ENCODE data around the gene APOL6.

Gene APOL6

GRCh38 chr22:35609761-35610160 is 38.5 kb upstream of the APOL6 start:
- Mint-ChIP-seq H3K9me3 (no peaks in the 10 kb centered on the region), H3K4me3 (no peak overlapping the region), H3K27ac (no peak overlapping the region), H3K36me3 (ENCODE audit: low read depth) (no peaks in the 10 kb centered on the region), H3K4me1 (peaks cover 26% of the 10 kb centered on the region), H3K27me3 (ENCODE audit: low read depth, poor library complexity) (peaks cover 18% of the 10 kb centered on the region)
- TF ChIP-seq, protein P1, sequence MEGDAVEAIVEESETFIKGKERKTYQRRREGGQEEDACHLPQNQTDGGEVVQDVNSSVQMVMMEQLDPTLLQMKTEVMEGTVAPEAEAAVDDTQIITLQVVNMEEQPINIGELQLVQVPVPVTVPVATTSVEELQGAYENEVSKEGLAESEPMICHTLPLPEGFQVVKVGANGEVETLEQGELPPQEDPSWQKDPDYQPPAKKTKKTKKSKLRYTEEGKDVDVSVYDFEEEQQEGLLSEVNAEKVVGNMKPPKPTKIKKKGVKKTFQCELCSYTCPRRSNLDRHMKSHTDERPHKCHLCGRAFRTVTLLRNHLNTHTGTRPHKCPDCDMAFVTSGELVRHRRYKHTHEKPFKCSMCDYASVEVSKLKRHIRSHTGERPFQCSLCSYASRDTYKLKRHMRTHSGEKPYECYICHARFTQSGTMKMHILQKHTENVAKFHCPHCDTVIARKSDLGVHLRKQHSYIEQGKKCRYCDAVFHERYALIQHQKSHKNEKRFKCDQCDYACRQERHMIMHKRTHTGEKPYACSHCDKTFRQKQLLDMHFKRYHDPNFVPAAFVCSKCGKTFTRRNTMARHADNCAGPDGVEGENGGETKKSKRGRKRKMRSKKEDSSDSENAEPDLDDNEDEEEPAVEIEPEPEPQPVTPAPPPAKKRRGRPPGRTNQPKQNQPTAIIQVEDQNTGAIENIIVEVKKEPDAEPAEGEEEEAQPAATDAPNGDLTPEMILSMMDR (IDR thresholded peaks at IDR 0.05): no peak
- no peak for DNase-seq

DNA sequence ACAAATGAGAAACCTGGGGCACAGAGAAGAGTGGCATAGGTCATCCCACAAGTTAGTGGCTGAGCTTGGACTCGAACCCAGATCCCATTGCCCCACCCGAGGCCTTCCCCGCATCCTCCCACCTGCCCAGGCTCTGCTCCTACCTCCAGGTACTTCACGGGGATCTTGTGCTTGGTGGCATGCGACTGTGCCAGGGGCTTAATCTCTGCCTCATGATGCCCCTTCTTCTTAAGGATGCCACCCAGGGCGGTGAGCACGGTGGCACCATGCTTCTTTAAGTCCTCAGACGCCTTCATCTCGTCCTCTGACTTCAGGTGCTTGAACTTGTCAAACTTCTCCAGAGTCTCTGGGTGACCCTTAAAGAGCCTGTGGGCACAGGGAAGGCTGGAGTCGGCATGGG is 37.5 kb upstream of the APOL6 start:
- Mint-ChIP-seq H3K9me3 (no peaks in the 10 kb centered on the region), H3K4me3 (no peak overlapping the region), H3K36me3 (ENCODE audit: low read depth) (no peaks in the 10 kb centered on the region), H3K4me1 (peaks cover 31% of the 10 kb centered on the region), H3K27ac (no peak overlapping the region), H3K27me3 (ENCODE audit: low read depth, poor library complexity) (peaks cover 21% of the 10 kb centered on the region)
- DNase-seq: no peak
- TF ChIP-seq, protein P1 (IDR thresholded peaks at IDR 0.05): no peak

DNA sequence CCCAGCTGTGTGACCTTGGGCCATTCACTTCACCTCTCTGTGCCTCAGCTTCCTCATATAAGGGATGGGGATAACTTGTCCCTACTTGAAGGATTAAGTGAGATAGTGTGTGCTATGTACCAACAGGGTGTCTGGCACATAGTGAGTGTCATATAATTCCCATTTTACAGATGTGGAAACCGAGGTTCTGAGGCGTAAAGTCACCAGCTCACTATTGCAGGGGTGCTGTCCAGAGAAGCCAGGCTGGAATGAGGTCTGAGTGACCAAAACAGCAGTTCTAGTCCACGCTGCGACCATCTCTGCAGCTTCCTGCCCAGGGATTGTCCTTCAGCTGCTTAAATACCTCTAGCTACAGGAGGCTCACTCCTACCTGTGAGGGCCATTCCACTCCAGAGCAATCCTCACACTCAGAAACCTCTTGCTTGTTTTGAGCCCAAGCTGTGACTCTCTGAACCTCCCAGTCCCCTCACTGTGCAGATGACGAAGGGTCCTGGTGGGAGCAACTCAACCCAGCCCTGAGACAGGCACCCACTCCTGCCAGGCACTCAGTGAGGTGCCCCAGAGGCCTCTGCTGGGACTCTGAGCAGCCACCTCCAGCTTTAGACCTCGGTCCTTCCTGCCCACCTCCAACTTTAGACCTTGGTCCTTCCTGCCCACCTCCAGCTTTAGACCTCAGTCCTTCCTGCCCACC is 36.9 kb upstream of the APOL6 start:
- Mint-ChIP-seq H3K27me3 (ENCODE audit: low read depth, poor library complexity) (peaks cover 23% of the 10 kb centered on the region), H3K4me3 (no peak overlapping the region), H3K27ac (no peak overlapping the region), H3K36me3 (ENCODE audit: low read depth) (no peaks in the 10 kb centered on the region), H3K9me3 (no peaks in the 10 kb centered on the region), H3K4me1 (peaks cover 26% of the 10 kb centered on the region)
- no peak for DNase-seq
- TF ChIP-seq, protein P1 (IDR thresholded peaks at IDR 0.05): no peak

DNA sequence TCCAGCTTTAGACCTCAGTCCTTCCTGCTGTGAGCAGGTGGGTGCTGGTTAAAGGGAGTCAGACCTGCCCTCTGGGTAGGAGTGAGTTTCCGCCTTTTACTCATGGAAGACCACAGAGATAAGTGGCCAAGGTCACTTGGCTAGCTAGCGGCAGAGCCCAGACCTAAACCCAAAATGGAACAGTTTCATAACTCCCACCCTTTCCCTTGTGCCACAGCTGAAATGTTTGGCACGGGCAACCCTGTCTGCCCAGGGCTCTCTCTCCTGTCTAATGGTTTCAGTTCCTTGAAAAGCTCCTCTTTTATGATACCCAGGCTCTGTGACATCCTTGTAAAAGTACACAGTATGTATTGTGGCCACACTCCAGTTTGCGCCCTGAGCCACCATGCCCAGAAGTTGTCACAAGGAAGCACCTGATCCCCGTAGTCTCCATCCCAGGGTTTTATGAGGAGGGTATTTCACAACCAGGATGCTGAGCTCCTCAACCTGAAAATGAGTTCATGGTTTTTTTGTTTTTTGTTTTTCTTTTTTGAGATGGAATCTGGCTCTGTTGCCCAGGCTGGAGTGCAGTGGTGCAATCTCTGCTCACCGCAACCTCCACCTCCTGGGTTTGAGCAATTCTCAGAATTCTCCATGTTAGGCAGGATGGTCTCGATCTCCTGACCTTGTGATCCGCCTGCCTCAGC is 36.2 kb upstream of the APOL6 start:
- no peaks in the 10 kb centered on the region for H3K36me3 Mint-ChIP-seq (ENCODE audit: low read depth)
- peaks cover 20% of the 10 kb centered on the region for H3K4me1 Mint-ChIP-seq
- H3K27me3 Mint-ChIP-seq (ENCODE audit: low read depth, poor library complexity): peaks cover 19% of the 10 kb centered on the region
- DNase-seq: no peak
- TF ChIP-seq, protein P1 (IDR thresholded peaks at IDR 0.05): no peak
- no peak overlapping the region for H3K4me3 Mint-ChIP-seq
- H3K9me3 Mint-ChIP-seq: no peaks in the 10 kb centered on the region
- H3K27ac Mint-ChIP-seq: no peak overlapping the region

- Mint-ChIP-seq H3K27me3 (ENCODE audit: low read depth, poor library complexity) (peaks cover 19% of the 10 kb centered on the region), H3K4me1 (peaks cover 16% of the 10 kb centered on the region), H3K27ac (no peak overlapping the region), H3K4me3 (no peak overlapping the region), H3K9me3 (no peaks in the 10 kb centered on the region), H3K36me3 (ENCODE audit: low read depth) (no peaks in the 10 kb centered on the region)
- TF ChIP-seq, protein P1 (IDR thresholded peaks at IDR 0.05): no peak
- DNase-seq: no peak
Observed at GRCh38 chr22:35612903-35613302, 35.3 kb upstream of the APOL6 start.

GRCh38 chr22:35614404-35614803 is 33.8 kb upstream of the APOL6 start:
- Mint-ChIP-seq H3K27ac (no peak overlapping the region), H3K36me3 (ENCODE audit: low read depth) (no peaks in the 10 kb centered on the region), H3K4me1 (peaks cover 12% of the 10 kb centered on the region), H3K27me3 (ENCODE audit: low read depth, poor library complexity) (peaks cover 22% of the 10 kb centered on the region), H3K9me3 (no peaks in the 10 kb centered on the region), H3K4me3 (no peak overlapping the region)
- no peak for DNase-seq
- TF ChIP-seq, protein P1 (IDR thresholded peaks at IDR 0.05): no peak
